Liver (tissue), 3 donors: ENCODE results near the gene AXDND1.

Source experiments
- ATF3 ChIP-seq: IDR thresholded peaks from 2 replicates; pipeline ENCODE4 v1.6.1; 2016; ENCODE audit warnings: antibody characterized with exemption
- EGR1 ChIP-seq, 2 donors: IDR thresholded peaks; 2 replicates each; pipeline ENCODE4 v1.6.1; 2016 to 2018; ENCODE audit warnings: antibody characterized with exemption in 2 of 2, low read depth in 2 of 2
- FOXA1 ChIP-seq: IDR thresholded peaks from 2 replicates; pipeline ENCODE4 v1.6.1; 2016; ENCODE audit warnings: antibody characterized with exemption
- GABPA ChIP-seq, 2 donors: IDR thresholded peaks in 1 of 2; conservative IDR thresholded peaks in 1 of 2; 2 replicates each; pipeline ENCODE4 v1.6.1; 2016; ENCODE audit warnings: antibody characterized with exemption in 2 of 2, mild to moderate bottlenecking in 1 of 2, moderate library complexity in 1 of 2
- JUND ChIP-seq, 2 donors: IDR thresholded peaks; 2 replicates each; pipeline ENCODE4 v1.6.1; 2016; ENCODE audit warnings: antibody characterized with exemption in 2 of 2
- MAX ChIP-seq: IDR thresholded peaks from 2 replicates; pipeline ENCODE4 v1.6.1; 2016; ENCODE audit warnings: antibody characterized with exemption
- NR2F2 ChIP-seq: IDR thresholded peaks from 2 replicates; pipeline ENCODE4 v1.6.1; 2016; ENCODE audit warnings: antibody characterized with exemption
- RAD21 ChIP-seq, 2 donors: IDR thresholded peaks; 2 replicates each; pipeline ENCODE4 v1.6.1; 2016; ENCODE audit warnings: antibody characterized with exemption in 2 of 2, mild to moderate bottlenecking in 2 of 2
- RXRA ChIP-seq, 2 donors: IDR thresholded peaks; 2 replicates each; pipeline ENCODE4 v1.6.1; 2017 to 2018; ENCODE audit warnings: antibody characterized with exemption in 2 of 2, mild to moderate bottlenecking in 1 of 2
- SP1 ChIP-seq: IDR thresholded peaks from 2 replicates; pipeline ENCODE4 v1.6.1; 2018; ENCODE audit warnings: antibody characterized with exemption, mild to moderate bottlenecking
- TAF1 ChIP-seq: conservative IDR thresholded peaks from 2 replicates; pipeline ENCODE4 v1.6.1; 2016; ENCODE audit warnings: antibody characterized with exemption, mild to moderate bottlenecking
- YY1 ChIP-seq: IDR thresholded peaks from 2 replicates; pipeline ENCODE4 v1.6.1; 2016; ENCODE audit warnings: antibody characterized with exemption, mild to moderate bottlenecking
- TF ChIP-seq, protein P1 (sequence below): fragments of 150-350 bp; IDR thresholded peaks from 2 replicates; pipeline ENCODE4 v1.5.1; 2017; ENCODE audit warnings: improper control_type of control experiment, low read depth, low read length; ENCODE audit not compliant: missing input control
- TF ChIP-seq, protein P2 (sequence below): IDR thresholded peaks from 2 replicates; pipeline ENCODE4 v1.6.1; 2016; ENCODE audit warnings: antibody characterized with exemption, mild to moderate bottlenecking
- donor health status: healthy.
- donor health status: healthy.

- TF ChIP-seq RAD21 (IDR thresholded peaks at IDR 0.05) (no peak), NR2F2 (no peak), ATF3 (no peak), FOXA1 (no peak), GABPA (IDR thresholded peaks at IDR 0.05 in 1 of 2, conservative IDR thresholded peaks at IDR 0.05 in 1 of 2) (no peak), EGR1 (IDR thresholded peaks at IDR 0.05; ENCODE audit: low read depth in 2 of 2) (no peak), TAF1 (no peak), JUND (IDR thresholded peaks at IDR 0.05) (no peak), MAX (no peak), RXRA (IDR thresholded peaks at IDR 0.05) (no peak), SP1 (no peak), YY1 (no peak)
- TF ChIP-seq, protein P1, sequence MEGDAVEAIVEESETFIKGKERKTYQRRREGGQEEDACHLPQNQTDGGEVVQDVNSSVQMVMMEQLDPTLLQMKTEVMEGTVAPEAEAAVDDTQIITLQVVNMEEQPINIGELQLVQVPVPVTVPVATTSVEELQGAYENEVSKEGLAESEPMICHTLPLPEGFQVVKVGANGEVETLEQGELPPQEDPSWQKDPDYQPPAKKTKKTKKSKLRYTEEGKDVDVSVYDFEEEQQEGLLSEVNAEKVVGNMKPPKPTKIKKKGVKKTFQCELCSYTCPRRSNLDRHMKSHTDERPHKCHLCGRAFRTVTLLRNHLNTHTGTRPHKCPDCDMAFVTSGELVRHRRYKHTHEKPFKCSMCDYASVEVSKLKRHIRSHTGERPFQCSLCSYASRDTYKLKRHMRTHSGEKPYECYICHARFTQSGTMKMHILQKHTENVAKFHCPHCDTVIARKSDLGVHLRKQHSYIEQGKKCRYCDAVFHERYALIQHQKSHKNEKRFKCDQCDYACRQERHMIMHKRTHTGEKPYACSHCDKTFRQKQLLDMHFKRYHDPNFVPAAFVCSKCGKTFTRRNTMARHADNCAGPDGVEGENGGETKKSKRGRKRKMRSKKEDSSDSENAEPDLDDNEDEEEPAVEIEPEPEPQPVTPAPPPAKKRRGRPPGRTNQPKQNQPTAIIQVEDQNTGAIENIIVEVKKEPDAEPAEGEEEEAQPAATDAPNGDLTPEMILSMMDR, result no peak
- TF ChIP-seq, protein P2, sequence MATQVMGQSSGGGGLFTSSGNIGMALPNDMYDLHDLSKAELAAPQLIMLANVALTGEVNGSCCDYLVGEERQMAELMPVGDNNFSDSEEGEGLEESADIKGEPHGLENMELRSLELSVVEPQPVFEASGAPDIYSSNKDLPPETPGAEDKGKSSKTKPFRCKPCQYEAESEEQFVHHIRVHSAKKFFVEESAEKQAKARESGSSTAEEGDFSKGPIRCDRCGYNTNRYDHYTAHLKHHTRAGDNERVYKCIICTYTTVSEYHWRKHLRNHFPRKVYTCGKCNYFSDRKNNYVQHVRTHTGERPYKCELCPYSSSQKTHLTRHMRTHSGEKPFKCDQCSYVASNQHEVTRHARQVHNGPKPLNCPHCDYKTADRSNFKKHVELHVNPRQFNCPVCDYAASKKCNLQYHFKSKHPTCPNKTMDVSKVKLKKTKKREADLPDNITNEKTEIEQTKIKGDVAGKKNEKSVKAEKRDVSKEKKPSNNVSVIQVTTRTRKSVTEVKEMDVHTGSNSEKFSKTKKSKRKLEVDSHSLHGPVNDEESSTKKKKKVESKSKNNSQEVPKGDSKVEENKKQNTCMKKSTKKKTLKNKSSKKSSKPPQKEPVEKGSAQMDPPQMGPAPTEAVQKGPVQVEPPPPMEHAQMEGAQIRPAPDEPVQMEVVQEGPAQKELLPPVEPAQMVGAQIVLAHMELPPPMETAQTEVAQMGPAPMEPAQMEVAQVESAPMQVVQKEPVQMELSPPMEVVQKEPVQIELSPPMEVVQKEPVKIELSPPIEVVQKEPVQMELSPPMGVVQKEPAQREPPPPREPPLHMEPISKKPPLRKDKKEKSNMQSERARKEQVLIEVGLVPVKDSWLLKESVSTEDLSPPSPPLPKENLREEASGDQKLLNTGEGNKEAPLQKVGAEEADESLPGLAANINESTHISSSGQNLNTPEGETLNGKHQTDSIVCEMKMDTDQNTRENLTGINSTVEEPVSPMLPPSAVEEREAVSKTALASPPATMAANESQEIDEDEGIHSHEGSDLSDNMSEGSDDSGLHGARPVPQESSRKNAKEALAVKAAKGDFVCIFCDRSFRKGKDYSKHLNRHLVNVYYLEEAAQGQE, result no peak
Observed at GRCh38 chr1:179598631-179599030, 232.9 kb downstream of the AXDND1 start.
